Activated T-cell treated with anti-CD3 and anti-CD28 coated beads for 1 hour (primary cell): ENCODE data around the gene FNDC5.
"Not testable (repeated sequence)": the region's sequence is repeated elsewhere in the genome, so short reads cannot be mapped to it uniquely, and the experiment has no call there.

ENCODE experiments used
- DNase-seq: peaks from one replicate; pipeline ENCODE4 v3.0.0-alpha.2; 2020; ENCODE audit warnings: low read depth

Gene FNDC5

DNA sequence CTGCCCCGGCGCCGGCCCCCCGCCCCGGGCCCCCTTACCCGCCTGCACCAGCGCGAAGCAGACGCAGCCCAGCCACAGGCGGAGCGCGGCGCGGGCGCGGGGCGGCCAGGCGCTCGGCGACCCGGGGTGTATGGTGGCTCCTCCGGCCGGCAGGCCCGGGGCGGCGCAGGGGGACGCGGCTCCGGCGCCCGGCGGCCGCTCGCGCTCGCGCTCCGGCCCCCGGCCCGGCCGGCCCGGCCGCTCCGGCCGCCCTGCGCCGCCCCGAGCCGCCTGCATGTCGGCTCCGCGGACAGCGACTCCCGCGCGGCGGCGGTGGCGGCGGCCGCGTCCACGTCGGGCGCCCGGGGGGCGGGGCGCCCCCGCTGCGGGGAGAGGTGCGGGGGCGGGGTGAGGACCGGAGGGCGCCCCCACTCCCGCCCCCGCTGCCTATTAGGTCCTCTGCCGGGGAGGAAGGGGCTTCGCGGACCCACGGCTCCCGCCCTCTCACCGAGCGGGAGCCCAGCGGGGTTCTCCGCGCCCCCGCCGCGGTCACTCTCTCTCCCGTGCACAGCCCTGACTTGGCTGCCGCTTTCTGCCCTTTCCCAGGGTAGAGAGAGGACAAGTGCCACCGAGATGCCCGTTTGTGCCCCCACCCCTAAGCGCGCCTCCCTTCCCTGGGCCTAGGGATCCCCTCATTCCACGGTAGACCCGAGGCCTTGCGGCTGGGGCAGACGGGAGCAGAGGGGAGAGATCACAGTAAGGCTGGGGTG lies at the start of gene FNDC5:
Gene FNDC5, minus strand, starts transcription at position 298 of the 749 bp plus-strand sequence.
- no peak for DNase-seq

- DNase-seq, result no peak
These were observed 49.4 kb upstream of the FNDC5 start for GRCh38 chr1:32919811-32920733.

DNA sequence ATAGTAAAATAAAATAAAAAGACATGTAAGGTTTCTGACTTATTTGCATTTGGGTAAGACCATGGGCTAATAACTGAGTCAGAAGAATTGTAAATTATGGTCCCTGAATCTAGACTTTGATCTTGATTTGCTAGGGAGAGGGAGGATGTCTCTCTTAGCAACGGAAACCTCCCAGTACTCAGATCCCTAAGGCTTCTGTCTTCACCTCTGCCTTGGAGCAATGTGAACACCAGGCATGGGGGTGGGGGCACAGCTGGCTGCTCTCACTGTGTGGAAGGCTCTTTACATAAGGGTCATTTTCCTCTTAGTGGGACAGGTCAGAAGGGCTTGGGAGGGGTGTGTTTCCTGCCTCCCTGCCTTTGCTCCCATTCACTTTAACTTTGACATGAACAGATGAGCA lies 47.5 kb upstream of the FNDC5 start:
- DNase-seq, result no peak

- no peak for DNase-seq
These were observed 46.8 kb upstream of the FNDC5 start for GRCh38 chr1:32917521-32917920.

- DNase-seq, result no peak
These were observed 45.3 kb upstream of the FNDC5 start for GRCh38 chr1:32915766-32916706.

DNA sequence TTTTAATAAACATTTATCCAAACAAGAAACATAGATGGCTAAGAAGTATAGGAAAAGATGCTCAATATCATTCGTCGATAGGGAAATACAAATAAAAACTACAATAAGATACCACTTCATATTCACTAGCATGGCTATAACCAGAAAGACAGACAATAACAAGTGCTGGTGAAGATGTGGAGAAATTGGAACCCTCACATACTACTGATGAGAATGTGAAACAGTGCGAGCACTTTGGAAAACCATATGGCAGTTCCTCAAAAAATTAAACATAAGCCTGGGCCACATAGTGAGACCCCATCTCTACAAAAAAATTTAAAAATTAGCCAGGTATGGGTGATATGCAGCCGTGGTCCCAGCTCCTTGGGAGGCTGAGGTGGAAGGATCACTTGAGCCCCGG lies 39.6 kb upstream of the FNDC5 start:
- DNase-seq, result no peak

DNA sequence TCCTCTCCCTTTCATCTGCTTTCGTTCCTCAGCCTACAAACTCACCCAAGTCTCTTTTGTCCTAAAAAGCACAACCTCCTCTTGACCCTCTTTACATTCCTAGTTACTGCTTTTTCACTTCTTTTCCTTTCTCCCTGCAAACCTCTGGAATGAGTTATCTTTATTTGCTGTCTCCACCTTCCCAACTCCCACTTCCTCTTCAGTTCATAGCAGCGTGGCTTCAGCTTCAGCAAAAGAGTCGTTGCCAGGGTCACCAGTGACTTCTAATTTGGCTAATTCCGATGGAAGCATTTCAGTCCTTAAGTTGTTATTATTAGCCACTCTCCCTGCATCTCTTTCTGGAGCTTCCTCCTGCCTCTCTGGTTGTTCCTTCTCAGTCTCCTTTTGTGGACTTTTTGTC lies 36.7 kb upstream of the FNDC5 start:
- DNase-seq, result no peak

- no peak for DNase-seq
These were observed 35.9 kb upstream of the FNDC5 start for GRCh38 chr1:32906654-32907053.

DNA sequence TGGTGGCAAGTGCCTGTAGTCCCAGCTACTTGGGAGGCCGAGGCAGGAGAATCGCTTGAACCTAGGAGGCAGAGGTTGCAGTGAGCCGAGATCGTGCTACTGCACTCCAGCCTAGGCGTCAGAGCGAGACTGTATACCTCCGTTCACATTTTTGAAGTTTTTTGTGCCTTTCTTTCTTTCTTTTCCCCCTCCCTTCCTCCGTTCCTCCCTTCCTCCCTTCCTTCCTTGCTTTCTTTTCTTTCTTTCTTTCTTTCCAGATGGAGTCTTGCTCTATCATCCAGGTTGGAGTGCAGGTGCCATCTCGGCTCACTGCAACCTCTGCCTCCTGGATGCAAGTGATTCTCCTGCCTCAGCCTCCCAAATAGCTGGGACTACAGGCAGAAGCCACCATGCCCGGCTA lies 34.9 kb upstream of the FNDC5 start:
- DNase-seq, result not testable (repeated sequence)

GRCh38 chr1:32904797-32905196 lies 34.1 kb upstream of the FNDC5 start:
- DNase-seq, result no peak

DNA sequence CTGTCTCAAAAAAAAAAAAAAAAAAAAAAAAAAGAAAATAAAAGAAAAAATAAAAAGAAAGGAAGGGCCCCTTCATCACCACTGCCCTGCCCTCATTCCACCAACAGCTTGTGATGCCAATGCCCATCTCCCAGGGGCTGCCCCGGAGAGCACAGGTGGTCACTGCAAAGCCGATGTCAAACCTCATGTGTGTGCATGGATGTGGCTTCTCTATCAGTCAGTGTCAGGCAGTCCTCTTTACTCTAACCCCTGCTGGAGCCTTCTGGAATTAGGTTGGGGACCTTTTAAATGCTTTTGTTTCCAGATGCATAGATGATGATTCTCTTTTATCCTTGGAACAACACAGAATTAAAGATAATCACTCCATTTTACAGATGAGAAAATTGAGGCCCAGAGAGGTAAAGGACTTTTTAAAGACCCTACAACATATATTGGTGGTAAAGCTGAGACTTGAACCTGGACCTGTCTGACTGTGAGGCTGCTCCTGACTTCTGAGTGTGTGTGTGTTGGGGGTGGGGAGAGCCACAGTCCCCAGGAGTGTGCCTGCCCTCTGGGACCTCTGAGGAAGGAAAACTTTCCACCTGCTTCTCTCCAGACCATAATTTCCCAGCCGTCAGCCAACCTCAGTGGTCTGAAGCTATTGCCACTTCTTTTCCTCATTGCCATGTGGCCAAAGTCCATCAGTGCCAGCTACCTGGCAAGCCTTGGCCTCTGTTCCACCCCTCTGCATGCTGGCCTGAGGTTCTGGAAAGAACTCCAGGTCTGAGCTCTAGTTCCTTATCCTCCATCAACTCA lies 33.5 kb upstream of the FNDC5 start:
- no peak for DNase-seq

DNA sequence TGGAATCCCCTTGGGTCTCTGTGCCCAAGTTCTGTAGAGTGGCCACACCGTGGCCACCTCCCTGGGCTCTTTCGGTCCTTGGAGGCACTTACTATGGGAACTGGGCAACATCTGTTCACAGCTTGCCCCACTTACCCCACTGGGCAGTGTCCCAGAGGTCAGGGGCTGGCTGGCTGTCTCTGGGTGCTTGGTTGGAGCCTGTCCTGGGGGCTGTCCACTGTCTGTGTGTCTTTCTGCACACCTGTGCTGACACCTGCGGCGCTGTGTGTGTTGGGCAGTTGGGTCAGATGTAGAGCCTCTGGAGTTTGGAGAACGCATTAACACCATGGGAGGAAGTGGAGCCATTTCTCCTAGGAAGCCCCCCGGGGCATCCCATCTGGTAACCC lies 31.8 kb upstream of the FNDC5 start:
- DNase-seq, result no peak

DNA sequence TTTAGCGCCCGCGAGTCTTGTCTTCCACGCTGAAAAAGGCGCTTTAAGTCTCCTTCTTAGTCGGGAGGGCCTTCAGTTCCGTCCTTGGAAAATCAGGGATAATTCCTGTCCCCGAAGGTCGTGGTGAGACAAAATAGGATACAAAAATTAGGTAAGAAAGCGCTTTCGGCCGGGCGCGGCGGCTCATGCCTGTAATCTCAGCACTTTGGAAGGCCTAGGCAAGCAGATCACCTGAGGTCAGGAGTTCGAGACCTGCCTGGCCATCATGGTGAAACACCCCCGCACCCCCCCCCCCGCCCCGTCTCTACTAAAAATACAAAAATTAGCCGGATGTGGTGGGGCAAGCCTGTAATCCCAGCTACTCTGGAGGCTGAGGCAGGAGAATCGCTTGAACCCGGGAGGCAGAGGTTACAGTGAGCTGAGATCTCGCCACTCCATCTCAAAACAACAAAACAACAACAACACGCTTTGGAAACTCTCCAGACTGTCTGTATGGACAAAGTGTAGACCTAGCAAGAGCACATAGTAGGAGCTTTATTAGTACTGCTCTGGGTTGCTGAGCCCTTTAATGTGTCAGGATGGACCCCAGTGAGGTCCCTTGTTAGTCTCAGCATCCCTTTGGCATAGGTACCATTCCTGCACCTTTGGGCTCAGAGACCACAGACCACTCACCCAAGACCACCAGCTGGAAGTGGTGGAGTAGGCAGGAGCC lies 31.3 kb upstream of the FNDC5 start:
- no peak for DNase-seq

DNA sequence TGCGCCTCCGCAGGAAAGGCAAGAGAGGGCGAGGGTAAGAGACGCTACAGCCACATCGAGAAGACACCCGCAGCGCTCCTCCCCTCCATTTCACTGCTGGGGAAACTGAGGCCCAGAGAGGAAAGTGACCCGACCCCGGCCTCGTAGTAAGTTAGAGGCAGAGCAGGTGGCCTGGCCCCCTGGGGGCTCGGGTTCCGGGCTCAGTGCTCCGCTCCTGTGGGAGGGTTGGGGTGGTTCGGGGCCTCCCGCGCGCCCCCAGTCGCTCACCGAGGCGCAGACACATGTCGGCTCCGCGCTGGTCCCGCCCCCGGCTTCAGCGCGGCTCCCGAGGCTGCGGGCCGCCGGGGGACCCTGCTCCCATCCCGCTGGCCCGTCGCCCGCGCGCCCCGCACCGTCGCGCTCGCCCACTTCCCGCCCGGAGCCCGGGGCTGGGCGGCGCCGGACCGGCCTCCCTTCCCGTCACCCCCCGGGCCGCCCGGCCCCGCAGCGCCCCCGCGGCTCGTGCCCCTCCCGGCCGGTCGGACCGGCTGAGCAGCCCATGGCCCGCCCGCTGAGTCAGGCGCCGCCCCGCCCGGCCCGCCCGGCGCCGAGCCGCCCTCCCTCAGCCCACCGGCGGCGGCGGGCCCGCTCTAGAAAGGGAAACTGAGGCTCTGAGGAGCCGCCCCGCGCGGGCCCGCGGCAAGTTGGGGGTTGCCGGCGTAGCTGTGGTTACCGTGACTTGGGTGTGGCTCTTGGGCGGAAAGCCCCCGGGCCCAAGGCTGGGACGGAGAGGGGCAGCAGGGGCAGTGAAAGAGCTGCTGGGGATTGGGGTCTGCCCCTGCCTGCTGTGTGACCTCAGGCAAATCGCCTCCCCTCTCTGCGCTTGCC lies 30.5 kb upstream of the FNDC5 start, which contains the start of gene TMEM54:
Gene TMEM54, minus strand, starts transcription at position 434 of the 867 bp plus-strand sequence. Its CDS starts 151 bp downstream, at position 283.
- no peak for DNase-seq

- no peak for DNase-seq
These were observed 29.8 kb upstream of the FNDC5 start for GRCh38 chr1:32900371-32900955.

DNA sequence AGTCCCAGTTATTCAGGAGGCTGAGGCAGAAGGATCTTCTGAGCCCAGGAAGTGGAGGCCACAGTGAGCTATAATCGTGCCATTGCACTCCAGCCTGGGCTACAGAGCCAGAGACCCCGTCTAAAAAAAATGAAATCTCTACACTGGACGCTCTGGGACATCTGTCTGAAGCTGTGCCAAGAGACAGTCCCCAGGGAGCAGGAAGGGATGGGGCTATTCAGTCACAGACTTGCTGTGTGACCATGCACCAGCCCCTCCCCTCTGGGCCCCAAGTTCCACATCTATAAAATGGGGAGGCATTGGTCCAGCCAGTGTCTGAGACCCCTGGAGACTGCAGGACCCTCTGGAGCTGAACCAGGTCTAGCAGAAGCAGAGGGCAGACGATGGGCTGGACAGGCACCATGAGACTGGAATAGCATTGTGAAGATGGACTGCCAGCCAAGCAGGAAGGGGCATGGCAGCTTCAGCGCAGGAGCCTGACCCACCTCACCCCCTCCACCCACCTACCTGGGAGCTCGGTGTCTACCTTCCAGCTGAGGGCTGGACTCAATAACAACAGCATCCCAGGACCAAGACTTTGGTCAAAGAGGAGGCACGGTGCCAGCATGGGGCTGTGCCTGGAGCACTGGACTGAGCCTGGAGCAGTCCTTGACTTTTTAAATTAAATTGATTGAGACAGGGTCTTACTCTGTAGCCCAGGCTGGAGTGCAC lies 29.0 kb upstream of the FNDC5 start:
- no peak for DNase-seq

DNA sequence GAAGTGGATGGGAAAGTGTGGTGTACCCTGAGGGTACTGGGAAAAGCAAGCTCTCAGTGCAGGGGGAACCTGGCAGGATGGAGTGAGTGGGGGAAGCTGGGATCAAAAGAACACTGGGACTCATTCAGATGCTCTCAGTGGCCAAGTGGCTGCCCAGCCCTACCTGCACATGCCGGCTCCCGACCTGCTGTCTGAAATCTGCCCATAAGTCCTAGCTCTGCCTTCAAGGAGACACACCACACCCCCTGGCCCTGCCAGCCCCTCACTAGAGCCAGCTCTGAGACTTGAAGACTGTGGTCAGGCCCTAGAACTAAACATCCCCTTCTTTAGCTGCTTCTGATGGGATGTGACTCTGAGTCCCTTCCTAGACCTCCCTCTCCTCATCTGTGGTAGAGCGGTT lies 28.2 kb upstream of the FNDC5 start:
- DNase-seq, result no peak

- DNase-seq, result no peak
These were observed 27.3 kb upstream of the FNDC5 start for GRCh38 chr1:32898056-32898455.
